ENCODE data around the gene CD180.

- TF ChIP-seq EZH2 (IDR thresholded peaks at IDR 0.05; ENCODE audit: insufficient read depth, poor library complexity, severe bottlenecking) = no peak
- TF ChIP-seq EZH2phosphoT487 (IDR thresholded peaks at IDR 0.05; ENCODE audit: insufficient read depth, low read depth) = no peak
Measured at GRCh38 chr5:67144183-67144639, 52.4 kb downstream of the CD180 start.
